Peyer's patch (tissue), 4 donors: ENCODE measurements around the gene RTN4R.

Source experiments
- POLR2A ChIP-seq, 2 donors: fragments of 450-650 bp; IDR thresholded peaks; one replicate each; pipeline ENCODE4 v1.5.1; 2017; ENCODE audit warnings: antibody characterized with exemption in 2 of 2, mild to moderate bottlenecking in 2 of 2, moderate library complexity in 2 of 2
- TF ChIP-seq, protein P1 (sequence below), 6 experiments: fragments of 450-650 bp in 4 of 6; fragments of 200-600 bp in 2 of 6; sonication (generic) in 1 of 6; IDR thresholded peaks; one replicate each; pipeline ENCODE4 v1.5.1; 2017 to 2019; ENCODE audit warnings: antibody characterized with exemption in 6 of 6, mild to moderate bottlenecking in 3 of 6, moderate library complexity in 1 of 6

DNA sequence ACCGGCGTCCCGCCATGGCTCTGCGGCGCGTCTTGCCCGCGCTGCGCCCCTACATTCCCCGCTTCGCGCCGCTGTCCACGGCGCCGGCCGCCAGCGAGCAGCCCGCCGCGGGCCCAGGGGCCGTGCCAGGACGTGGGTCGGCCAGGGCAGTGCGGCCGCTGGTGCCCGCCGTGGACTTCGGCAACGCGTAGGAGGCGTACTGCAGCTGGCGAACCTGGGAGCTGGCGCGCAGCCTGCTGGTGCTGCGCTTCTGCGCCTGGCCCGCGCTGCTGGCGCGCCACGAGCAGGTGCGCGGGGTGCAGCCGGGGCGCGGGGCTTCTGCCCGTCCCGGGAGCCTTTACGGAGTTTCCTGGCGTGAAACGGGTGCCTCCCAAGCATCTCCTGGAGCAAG lies 31.6 kb upstream of the RTN4R start:
- TF ChIP-seq, protein P1, sequence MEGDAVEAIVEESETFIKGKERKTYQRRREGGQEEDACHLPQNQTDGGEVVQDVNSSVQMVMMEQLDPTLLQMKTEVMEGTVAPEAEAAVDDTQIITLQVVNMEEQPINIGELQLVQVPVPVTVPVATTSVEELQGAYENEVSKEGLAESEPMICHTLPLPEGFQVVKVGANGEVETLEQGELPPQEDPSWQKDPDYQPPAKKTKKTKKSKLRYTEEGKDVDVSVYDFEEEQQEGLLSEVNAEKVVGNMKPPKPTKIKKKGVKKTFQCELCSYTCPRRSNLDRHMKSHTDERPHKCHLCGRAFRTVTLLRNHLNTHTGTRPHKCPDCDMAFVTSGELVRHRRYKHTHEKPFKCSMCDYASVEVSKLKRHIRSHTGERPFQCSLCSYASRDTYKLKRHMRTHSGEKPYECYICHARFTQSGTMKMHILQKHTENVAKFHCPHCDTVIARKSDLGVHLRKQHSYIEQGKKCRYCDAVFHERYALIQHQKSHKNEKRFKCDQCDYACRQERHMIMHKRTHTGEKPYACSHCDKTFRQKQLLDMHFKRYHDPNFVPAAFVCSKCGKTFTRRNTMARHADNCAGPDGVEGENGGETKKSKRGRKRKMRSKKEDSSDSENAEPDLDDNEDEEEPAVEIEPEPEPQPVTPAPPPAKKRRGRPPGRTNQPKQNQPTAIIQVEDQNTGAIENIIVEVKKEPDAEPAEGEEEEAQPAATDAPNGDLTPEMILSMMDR (IDR thresholded peaks at IDR 0.05) = peak in 1 of 6 experiments; percentile 14
- no peak for TF ChIP-seq POLR2A (IDR thresholded peaks at IDR 0.05)
